IMR-90 (cell line): ENCODE measurements around the gene IL12RB1. TPM values are rescaled to one million over a fixed set of nuclear protein-coding genes. Genes with fewer than 3 reads are reported as not detected.

Experiments used
- ATAC-seq: fragments of 200-7000 bp; cut with Tn5 transposase; 2 replicates; pipeline ENCODE4 v1.9.1; 2020; ENCODE audit warnings: low read depth, mild to moderate bottlenecking, moderate library complexity
- BruUV-seq: library from RNA; stranded (reverse); fragments of 400-500 nt; replicated peaks from 2 replicates; lab custom pipeline; 2021; lab: Mats Ljungman, UMichigan
- CTCF ChIA-PET: fragments of 300-600 bp; formaldehyde crosslinking; extraction: SDS; loops from one replicate; lab custom pipeline; 2021; ENCODE audit warnings: antibody characterized with exemption; lab: Yijun Ruan, JAX
- POLR2A ChIA-PET: fragments of 300-600 bp; sonication (Branson Sonifier 250); formaldehyde crosslinking; loops from one replicate; lab custom pipeline; 2022; ENCODE audit warnings: antibody characterized with exemption; ENCODE audit not compliant: unreplicated experiment; lab: Charles Lee
- DNase-seq: peaks from one replicate; pipeline ENCODE4 v3.0.0; 2013
- H2AFZ ChIP-seq: replicated peaks from 2 replicates; pipeline ENCODE3; 2013; ENCODE audit warnings: low read length, mild to moderate bottlenecking; ENCODE audit not compliant: poor library complexity
- H2AK5ac ChIP-seq: 2 replicates; pipeline ENCODE4 v1.6.1; 2013; ENCODE audit warnings: low read depth, low read length, inconsistent platforms
- H2AK9ac ChIP-seq: replicated peaks from 2 replicates; pipeline ENCODE3; 2013; ENCODE audit warnings: mild to moderate bottlenecking, low read depth, low read length, moderate library complexity; ENCODE audit not compliant: poor library complexity
- H2BK120ac ChIP-seq: 2 replicates; pipeline ENCODE4 v1.6.1; 2013; ENCODE audit warnings: low read depth, low read length, inconsistent platforms
- H2BK15ac ChIP-seq: 3 replicates; pipeline ENCODE4 v1.6.1; 2013; ENCODE audit warnings: low read depth, low read length, inconsistent platforms
- H2BK20ac ChIP-seq: 2 replicates; pipeline ENCODE4 v1.6.1; 2013; ENCODE audit warnings: low read depth, mild to moderate bottlenecking, inconsistent platforms, low read length, moderate library complexity
- H2BK5ac ChIP-seq: 2 replicates; pipeline ENCODE4 v1.6.1; 2013; ENCODE audit warnings: mild to moderate bottlenecking, low read depth, low read length, inconsistent platforms; ENCODE audit not compliant: poor library complexity, severe bottlenecking
- H3K14ac ChIP-seq: replicated peaks from 2 replicates; pipeline ENCODE4 v1.6.1; 2013; ENCODE audit warnings: low read depth, low read length, inconsistent platforms
- H3K18ac ChIP-seq: 2 replicates; pipeline ENCODE4 v1.6.1; 2013; ENCODE audit warnings: low read depth, low read length, control low read depth
- H3K23ac ChIP-seq: 2 replicates; pipeline ENCODE4 v1.6.1; 2013; ENCODE audit warnings: low read depth, low read length, inconsistent platforms
- H3K27ac ChIP-seq: 2 replicates; pipeline ENCODE4 v1.5.1; 2013; ENCODE audit warnings: mild to moderate bottlenecking, control low read depth, low read length; ENCODE audit not compliant: insufficient read depth
- H3K27me3 ChIP-seq: 2 replicates; pipeline ENCODE4 v1.6.1; 2013; ENCODE audit warnings: low read length; ENCODE audit not compliant: control insufficient read depth, insufficient read depth
- H3K36me3 ChIP-seq: 2 replicates; pipeline ENCODE4 v1.6.1; 2013; ENCODE audit warnings: low read length, mixed read lengths; ENCODE audit not compliant: control insufficient read depth, insufficient read depth
- H3K4ac ChIP-seq: 2 replicates; pipeline ENCODE4 v1.6.1; 2013; ENCODE audit warnings: low read depth, low read length, inconsistent platforms
- H3K4me1 ChIP-seq: 2 replicates; pipeline ENCODE4 v1.6.1; 2013; ENCODE audit warnings: low read length, mixed read lengths; ENCODE audit not compliant: control insufficient read depth, insufficient read depth
- H3K4me2 ChIP-seq: 2 replicates; pipeline ENCODE4 v1.6.1; 2013; ENCODE audit warnings: low read depth, mild to moderate bottlenecking, control low read depth, low read length, moderate library complexity
- H3K4me3 ChIP-seq: 2 replicates; pipeline ENCODE4 v1.5.1; 2013; ENCODE audit warnings: low read depth, mild to moderate bottlenecking, control low read depth, low read length, moderate library complexity; ENCODE audit not compliant: insufficient read depth
- H3K56ac ChIP-seq: 2 replicates; pipeline ENCODE4 v1.6.1; 2013; ENCODE audit warnings: low read length, inconsistent platforms; ENCODE audit not compliant: insufficient read depth; ENCODE audit errors: extremely low read depth
- H3K79me1 ChIP-seq, 2 experiments: 2 replicates each; pipeline ENCODE4 v1.6.1; 2013; ENCODE audit warnings: low read length in 2 of 2, inconsistent platforms in 1 of 2, low read depth in 1 of 2
- H3K9ac ChIP-seq: 2 replicates; pipeline ENCODE4 v1.6.1; 2013; ENCODE audit warnings: low read depth, low read length, control low read depth
- H3K9me1 ChIP-seq: 2 replicates; pipeline ENCODE4 v1.6.1; 2013; ENCODE audit warnings: low read length, inconsistent platforms; ENCODE audit not compliant: insufficient read depth
- H3K9me3 ChIP-seq: 2 replicates; pipeline ENCODE4 v1.6.1; 2013; ENCODE audit warnings: low read length; ENCODE audit not compliant: control insufficient read depth, insufficient read depth
- H4K20me1 ChIP-seq: 2 replicates; pipeline ENCODE4 v1.6.1; 2013; ENCODE audit warnings: low read length, inconsistent platforms; ENCODE audit not compliant: insufficient read depth
- H4K5ac ChIP-seq: 2 replicates; pipeline ENCODE4 v1.6.1; 2013; ENCODE audit warnings: mild to moderate bottlenecking, low read depth, low read length, control low read depth
- H4K8ac ChIP-seq, 2 experiments: 2 replicates each; pipeline ENCODE4 v1.6.1; 2013; ENCODE audit warnings: low read depth in 2 of 2, low read length in 2 of 2, control low read depth in 1 of 2, inconsistent platforms in 1 of 2
- H4K91ac ChIP-seq: 2 replicates; pipeline ENCODE4 v1.6.1; 2013; ENCODE audit warnings: low read depth, low read length, inconsistent platforms; ENCODE audit not compliant: insufficient read depth
- CEBPB ChIP-seq: IDR thresholded peaks from 2 replicates; pipeline ENCODE4 v1.6.1; 2012; ENCODE audit warnings: low read depth, low read length, improper control_type of control experiment
- CHD1 ChIP-seq: IDR thresholded peaks from 2 replicates; pipeline ENCODE4 v1.6.1; 2012; ENCODE audit warnings: low read depth, low read length, improper control_type of control experiment
- CTCF ChIP-seq: conservative IDR thresholded peaks from 2 replicates; pipeline ENCODE4 v1.5.1; 2012; ENCODE audit warnings: mild to moderate bottlenecking, low read depth, low read length, improper control_type of control experiment
- ELK1 ChIP-seq: fragments of 150-350 bp; IDR thresholded peaks from 2 replicates; pipeline ENCODE4 v1.6.1; 2016; ENCODE audit warnings: low read depth, mild to moderate bottlenecking, low read length, moderate library complexity, borderline replicate concordance
- FOS ChIP-seq: fragments of 150-350 bp; IDR thresholded peaks from 2 replicates; pipeline ENCODE4 v1.6.1; 2016; ENCODE audit warnings: low read depth, low read length
- MAFK ChIP-seq: IDR thresholded peaks from 2 replicates; pipeline ENCODE4 v1.6.1; 2012; ENCODE audit warnings: low read depth, low read length, improper control_type of control experiment
- MAZ ChIP-seq: IDR thresholded peaks from 2 replicates; pipeline ENCODE4 v1.6.1; 2012; ENCODE audit warnings: low read depth, mild to moderate bottlenecking, low read length, improper control_type of control experiment, moderate library complexity, borderline replicate concordance
- MXI1 ChIP-seq: IDR thresholded peaks from 2 replicates; pipeline ENCODE4 v1.6.1; 2012; ENCODE audit warnings: low read depth, mild to moderate bottlenecking, low read length, moderate library complexity, borderline replicate concordance
- NFE2L2 ChIP-seq: fragments of 150-350 bp; IDR thresholded peaks from 2 replicates; pipeline ENCODE4 v1.6.1; 2016; ENCODE audit warnings: low read depth, mild to moderate bottlenecking, low read length
- POLR2A ChIP-seq: IDR thresholded peaks from 2 replicates; pipeline ENCODE4 v1.6.1; 2012; ENCODE audit warnings: mild to moderate bottlenecking, low read depth, low read length
- RAD21 ChIP-seq: IDR thresholded peaks from 2 replicates; pipeline ENCODE4 v1.6.1; 2012; ENCODE audit warnings: low read length, improper control_type of control experiment
- RCOR1 ChIP-seq: IDR thresholded peaks from 2 replicates; pipeline ENCODE4 v1.6.1; 2012; ENCODE audit warnings: mild to moderate bottlenecking, low read length, improper control_type of control experiment; ENCODE audit not compliant: insufficient replicate concordance
- RFX5 ChIP-seq: IDR thresholded peaks from 2 replicates; pipeline ENCODE4 v1.8.0; 2012; ENCODE audit warnings: low read depth, mild to moderate bottlenecking, low read length, moderate library complexity
- USF2 ChIP-seq: fragments of 150-350 bp; IDR thresholded peaks from 2 replicates; pipeline ENCODE4 v1.6.1; 2017; ENCODE audit warnings: mild to moderate bottlenecking, antibody characterized with exemption, low read length, low read depth
- WGBS, 2 experiments: methylation state at CpG; one replicate each; pipeline versions ENCODE4 v1.1.5 to v1.1.7; 2013; ENCODE audit warnings: missing lambda C conversion rate in 2 of 2; ENCODE audit not compliant: insufficient read length in 1 of 2; ENCODE audit errors: extremely low coverage in 2 of 2; 5-methylcytosine and 5-hydroxymethylcytosine counted together
- dilution Hi-C: fragments of 300-500 bp; cut with HindIII; formaldehyde crosslinking; loops from one replicate; pipeline ENCODE4 v1.14.3; 2018; ENCODE audit warnings: low sequenced_read_pairs; ENCODE audit not compliant: unreplicated experiment
- in situ Hi-C: fragments of 300-500 bp; cut with MboI; formaldehyde crosslinking; loops from 3 replicates; pipeline ENCODE4 v1.14.3; 2019; ENCODE audit warnings: low sequenced_read_pairs, inconsistent platforms, mixed read lengths
- intact Hi-C: fragments of 100-400 bp; cut with micrococcal nuclease; formaldehyde crosslinking; loops from 2 replicates; pipeline ENCODE4 v1.10.0; 2022
- polyA plus RNA-seq, 3 experiments: library from polyadenylated mRNA; depleted of rRNA; stranded (reverse); fragments of >200 nt; gene quantifications; 2 replicates each; pipeline ENCODE4 v1.2.3, GENCODE V29; 2012; ENCODE audit warnings: low replicate concordance in 1 of 3
- total RNA-seq: library from RNA; depleted of rRNA; stranded (reverse); fragments of >200 nt; gene quantifications from 2 replicates; pipeline ENCODE4 v1.2.3, GENCODE V29; 2012

Gene IL12RB1
- total and polyA plus RNA-seq, 2 of the 4 experiments (the other 2 are of a cell fraction), result not detected

- TF ChIP-seq FOS, result no peak
- TF ChIP-seq USF2, result no peak
- no peak for TF ChIP-seq RCOR1
- no peak for TF ChIP-seq CHD1
- TF ChIP-seq CEBPB, result no peak
- no peak for TF ChIP-seq MAFK
- no peak for TF ChIP-seq RAD21
- no peak for TF ChIP-seq RFX5
- TF ChIP-seq NFE2L2, result no peak
- TF ChIP-seq CTCF, result no peak
- TF ChIP-seq ELK1, result no peak
- no peak for TF ChIP-seq POLR2A
- TF ChIP-seq MXI1, result no peak
- no peak for TF ChIP-seq MAZ
- DNase-seq (no peak), ATAC-seq (no peak)
- no CpG with 5 or more reads among the region's 8 CpGs for WGBS, 2 experiments
- Histone ChIP-seq H2BK20ac (no peak overlapping the region), H3K4ac (no peak overlapping the region), H3K9ac (no peak overlapping the region), H3K79me1 (no peaks in the 10 kb centered on the region), H3K9me1 (no peaks in the 10 kb centered on the region), H3K4me2 (no peak overlapping the region), H3K23ac (no peak overlapping the region), H2AK9ac (no peak overlapping the region), H3K4me3 (no peak overlapping the region), H3K27ac (no peak overlapping the region), H2BK120ac (no peak overlapping the region), H3K4me1 (no peaks in the 10 kb centered on the region), H3K14ac (no peak overlapping the region), H3K56ac (no peak overlapping the region), H3K27me3 (peaks cover 11% of the 10 kb centered on the region), H3K18ac (no peak overlapping the region), H2AK5ac (no peak overlapping the region), H4K8ac (no peak overlapping the region), H3K36me3 (no peaks in the 10 kb centered on the region), H2AFZ (no peak overlapping the region), H4K5ac (no peak overlapping the region), H4K20me1 (no peaks in the 10 kb centered on the region), H2BK15ac (no peak overlapping the region), H4K91ac (no peak overlapping the region), H3K9me3 (no peaks in the 10 kb centered on the region), H2BK5ac (no peak overlapping the region)
- ChIA-PET CTCF (no interaction called here), POLR2A (no interaction called here)
- dilution Hi-C loops (no loop called here), in situ Hi-C loops (no loop called here), intact Hi-C loops (no loop called here)
- BruUV-seq, result no TSS peak
Observed at GRCh38 chr19:18085702-18086457, 854 bp downstream of the IL12RB1 start.
